WTC11 (cell line): ENCODE data around the gene ZNF576.

ENCODE experiments used
- ARID4B ChIP-seq: sonication (generic); formaldehyde crosslinking; IDR thresholded peaks from 2 replicates; pipeline ENCODE4 v1.8.0; 2023; ENCODE audit warnings: missing genetic modification reagents, mild to moderate bottlenecking, borderline replicate concordance
- CBFB ChIP-seq: sonication (generic); formaldehyde crosslinking; IDR thresholded peaks from 2 replicates; pipeline ENCODE4 v1.8.1; 2022; ENCODE audit warnings: mild to moderate bottlenecking, low read depth, missing genetic modification reagents
- CREM ChIP-seq: sonication (generic); formaldehyde crosslinking; IDR thresholded peaks from 2 replicates; pipeline ENCODE4 v1.8.1; 2022; ENCODE audit warnings: mild to moderate bottlenecking, missing genetic modification reagents, moderate library complexity
- ESRRA ChIP-seq: sonication (generic); formaldehyde crosslinking; IDR thresholded peaks from 2 replicates; pipeline ENCODE4 v1.8.1; 2022; ENCODE audit warnings: mild to moderate bottlenecking, missing genetic modification reagents, borderline replicate concordance
- FOXJ3 ChIP-seq: sonication (generic); formaldehyde crosslinking; IDR thresholded peaks from 2 replicates; pipeline ENCODE4 v1.9.0; 2021; ENCODE audit warnings: missing genetic modification reagents, mild to moderate bottlenecking, borderline replicate concordance
- GABPB1 ChIP-seq: sonication (generic); formaldehyde crosslinking; IDR thresholded peaks from 2 replicates; pipeline ENCODE4 v1.8.1; 2023; ENCODE audit warnings: mild to moderate bottlenecking, missing genetic modification reagents
- NFYB ChIP-seq: sonication (generic); formaldehyde crosslinking; conservative IDR thresholded peaks from 2 replicates; pipeline ENCODE4 v1.8.0; 2022; ENCODE audit warnings: low read depth, missing genetic modification reagents
- NR1H2 ChIP-seq: sonication (generic); formaldehyde crosslinking; IDR thresholded peaks from 2 replicates; pipeline ENCODE4 v1.9.0; 2021; ENCODE audit warnings: mild to moderate bottlenecking, moderate library complexity, missing genetic modification reagents
- TEAD1 ChIP-seq: sonication (generic); formaldehyde crosslinking; IDR thresholded peaks from 2 replicates; pipeline ENCODE4 v1.8.0; 2022; ENCODE audit warnings: mild to moderate bottlenecking, missing genetic modification reagents
- TF ChIP-seq, protein P1 (sequence below): sonication (generic); formaldehyde crosslinking; IDR thresholded peaks from 2 replicates; pipeline ENCODE4 v1.8.0; 2023; ENCODE audit warnings: mild to moderate bottlenecking, missing genetic modification reagents
- TF ChIP-seq, protein P2 (sequence below): fragments of 200-600 bp; IDR thresholded peaks from 2 replicates; pipeline ENCODE4 v1.8.0; 2022; ENCODE audit warnings: antibody characterized with exemption

GRCh38 chr19:43628646-43629326, 32.4 kb downstream of the ZNF576 start:
- TF ChIP-seq CBFB (CRISPR knock-in tag) (no peak), NR1H2 (CRISPR knock-in tag) (no peak), TEAD1 (CRISPR knock-in tag) (no peak), GABPB1 (CRISPR knock-in tag) (no peak), CREM (no peak), NFYB (CRISPR knock-in tag) (peak; percentile 70), ESRRA (no peak), ARID4B (CRISPR knock-in tag) (no peak), FOXJ3 (no peak)
- TF ChIP-seq, protein P1, sequence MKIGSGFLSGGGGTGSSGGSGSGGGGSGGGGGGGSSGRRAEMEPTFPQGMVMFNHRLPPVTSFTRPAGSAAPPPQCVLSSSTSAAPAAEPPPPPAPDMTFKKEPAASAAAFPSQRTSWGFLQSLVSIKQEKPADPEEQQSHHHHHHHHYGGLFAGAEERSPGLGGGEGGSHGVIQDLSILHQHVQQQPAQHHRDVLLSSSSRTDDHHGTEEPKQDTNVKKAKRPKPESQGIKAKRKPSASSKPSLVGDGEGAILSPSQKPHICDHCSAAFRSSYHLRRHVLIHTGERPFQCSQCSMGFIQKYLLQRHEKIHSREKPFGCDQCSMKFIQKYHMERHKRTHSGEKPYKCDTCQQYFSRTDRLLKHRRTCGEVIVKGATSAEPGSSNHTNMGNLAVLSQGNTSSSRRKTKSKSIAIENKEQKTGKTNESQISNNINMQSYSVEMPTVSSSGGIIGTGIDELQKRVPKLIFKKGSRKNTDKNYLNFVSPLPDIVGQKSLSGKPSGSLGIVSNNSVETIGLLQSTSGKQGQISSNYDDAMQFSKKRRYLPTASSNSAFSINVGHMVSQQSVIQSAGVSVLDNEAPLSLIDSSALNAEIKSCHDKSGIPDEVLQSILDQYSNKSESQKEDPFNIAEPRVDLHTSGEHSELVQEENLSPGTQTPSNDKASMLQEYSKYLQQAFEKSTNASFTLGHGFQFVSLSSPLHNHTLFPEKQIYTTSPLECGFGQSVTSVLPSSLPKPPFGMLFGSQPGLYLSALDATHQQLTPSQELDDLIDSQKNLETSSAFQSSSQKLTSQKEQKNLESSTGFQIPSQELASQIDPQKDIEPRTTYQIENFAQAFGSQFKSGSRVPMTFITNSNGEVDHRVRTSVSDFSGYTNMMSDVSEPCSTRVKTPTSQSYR (CRISPR knock-in tag) = no peak
- TF ChIP-seq, protein P2, sequence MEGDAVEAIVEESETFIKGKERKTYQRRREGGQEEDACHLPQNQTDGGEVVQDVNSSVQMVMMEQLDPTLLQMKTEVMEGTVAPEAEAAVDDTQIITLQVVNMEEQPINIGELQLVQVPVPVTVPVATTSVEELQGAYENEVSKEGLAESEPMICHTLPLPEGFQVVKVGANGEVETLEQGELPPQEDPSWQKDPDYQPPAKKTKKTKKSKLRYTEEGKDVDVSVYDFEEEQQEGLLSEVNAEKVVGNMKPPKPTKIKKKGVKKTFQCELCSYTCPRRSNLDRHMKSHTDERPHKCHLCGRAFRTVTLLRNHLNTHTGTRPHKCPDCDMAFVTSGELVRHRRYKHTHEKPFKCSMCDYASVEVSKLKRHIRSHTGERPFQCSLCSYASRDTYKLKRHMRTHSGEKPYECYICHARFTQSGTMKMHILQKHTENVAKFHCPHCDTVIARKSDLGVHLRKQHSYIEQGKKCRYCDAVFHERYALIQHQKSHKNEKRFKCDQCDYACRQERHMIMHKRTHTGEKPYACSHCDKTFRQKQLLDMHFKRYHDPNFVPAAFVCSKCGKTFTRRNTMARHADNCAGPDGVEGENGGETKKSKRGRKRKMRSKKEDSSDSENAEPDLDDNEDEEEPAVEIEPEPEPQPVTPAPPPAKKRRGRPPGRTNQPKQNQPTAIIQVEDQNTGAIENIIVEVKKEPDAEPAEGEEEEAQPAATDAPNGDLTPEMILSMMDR = no peak
